Measurements from ENCODE around the gene C5orf58.
"Not testable (repeated sequence)": the region's sequence is repeated elsewhere in the genome, so short reads cannot be mapped to it uniquely, and the experiment has no call there.

C5orf58 gene

DNA sequence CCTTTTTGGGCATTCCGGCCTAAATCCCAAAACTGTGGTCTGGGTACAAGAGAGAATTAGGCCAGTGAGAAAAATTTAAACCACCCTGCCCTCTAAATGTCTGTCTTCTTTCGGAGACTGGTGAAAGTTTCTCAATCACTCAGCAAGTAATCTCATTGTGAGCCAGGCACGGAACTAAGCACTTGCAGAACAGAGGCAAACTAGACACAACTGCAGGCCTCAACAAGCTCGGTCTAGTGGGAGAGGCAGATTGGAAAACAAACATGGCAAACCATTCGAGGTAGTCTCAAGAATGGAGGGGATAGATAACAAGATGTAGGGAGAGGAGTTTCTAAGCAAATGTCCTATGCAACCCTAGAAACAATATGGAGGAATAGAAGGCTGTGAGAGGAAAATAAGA is 8.9 kb upstream of the C5orf58 start:
- no peak for DNase-seq (ENCODE audit: low read depth)

DNA sequence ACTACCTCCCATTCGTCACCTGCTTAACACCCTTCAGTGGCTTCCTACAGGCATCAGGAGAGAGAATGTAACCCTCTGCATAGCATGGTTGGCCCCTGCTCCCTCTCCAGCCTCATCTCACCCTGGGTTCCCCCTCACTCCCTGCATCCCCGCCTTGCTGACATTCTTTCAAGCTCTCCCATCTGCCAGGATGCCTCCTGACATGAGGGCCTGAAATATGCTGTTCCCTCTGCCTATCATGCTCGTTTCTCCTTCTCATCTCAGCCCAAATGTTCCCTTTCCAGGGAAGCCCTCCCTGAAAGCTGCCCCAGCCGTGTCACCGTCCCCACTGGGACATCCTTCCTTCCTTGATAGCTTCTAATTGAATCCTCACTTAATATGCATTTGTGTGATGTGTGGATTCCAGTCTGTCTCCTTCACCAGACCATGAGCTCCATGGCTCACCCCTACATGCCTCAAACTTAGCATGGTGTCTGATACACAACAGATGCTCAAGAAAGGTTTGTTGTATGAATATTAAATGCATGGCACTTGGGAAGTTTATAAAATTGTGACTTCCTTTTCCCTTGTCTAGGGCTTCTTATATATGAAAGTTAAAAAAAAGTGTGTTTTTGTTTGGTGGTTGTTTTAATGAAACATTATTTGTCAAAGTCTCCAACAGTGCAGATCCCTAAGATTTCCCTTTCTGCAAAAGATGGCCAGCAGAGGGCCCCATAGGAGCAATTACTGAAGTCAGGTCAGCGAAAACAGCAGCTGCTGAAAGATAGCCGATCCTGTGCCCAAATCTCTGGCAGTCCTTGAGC is 7.3 kb upstream of the C5orf58 start:
- peak; percentile 38 for DNase-seq (ENCODE audit: low read depth)

DNA sequence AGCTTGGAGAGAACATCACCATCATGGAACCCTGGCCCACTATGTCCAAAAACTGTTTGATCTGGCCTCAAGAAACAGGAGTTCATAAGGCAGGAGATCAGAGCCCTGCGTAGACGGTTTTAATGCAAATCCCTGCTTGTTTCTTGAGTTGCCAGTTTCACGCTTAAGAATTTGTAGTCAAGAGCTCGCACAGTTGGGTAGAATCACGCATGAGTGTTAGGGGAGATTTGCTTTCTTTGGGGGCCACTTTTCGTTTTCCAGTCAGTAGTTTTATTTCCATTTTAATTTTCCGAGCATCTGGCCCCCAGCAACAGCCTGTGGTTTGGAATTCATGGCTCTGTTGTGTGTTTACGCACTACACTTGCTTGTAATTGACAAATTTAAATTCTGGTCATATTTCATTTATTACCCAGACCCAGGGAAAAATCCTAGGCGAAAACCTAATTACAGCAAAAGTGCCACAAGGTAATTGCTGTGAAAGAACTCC is 6.6 kb upstream of the C5orf58 start:
- DNase-seq (ENCODE audit: low read depth): no peak

DNA sequence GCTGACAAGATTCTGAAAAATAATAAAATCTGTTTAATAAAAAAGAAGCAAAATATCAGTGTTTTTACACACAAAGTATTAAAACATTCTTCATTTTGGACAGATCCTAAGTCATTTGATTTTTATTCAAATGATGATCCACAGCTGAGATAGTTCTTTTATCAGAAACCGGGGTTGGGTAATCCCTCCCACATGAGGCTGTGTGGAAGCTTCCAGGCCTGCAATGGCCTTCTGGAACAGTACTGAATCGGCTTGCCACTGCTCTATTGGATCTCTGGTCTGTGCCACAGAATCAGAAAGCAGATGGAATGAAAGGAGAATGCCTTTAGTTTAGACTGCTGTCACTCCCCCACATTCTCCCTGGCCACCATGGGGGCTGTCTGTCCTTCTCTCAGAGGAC is 6.1 kb upstream of the C5orf58 start:
- DNase-seq (ENCODE audit: low read depth): no peak

DNA sequence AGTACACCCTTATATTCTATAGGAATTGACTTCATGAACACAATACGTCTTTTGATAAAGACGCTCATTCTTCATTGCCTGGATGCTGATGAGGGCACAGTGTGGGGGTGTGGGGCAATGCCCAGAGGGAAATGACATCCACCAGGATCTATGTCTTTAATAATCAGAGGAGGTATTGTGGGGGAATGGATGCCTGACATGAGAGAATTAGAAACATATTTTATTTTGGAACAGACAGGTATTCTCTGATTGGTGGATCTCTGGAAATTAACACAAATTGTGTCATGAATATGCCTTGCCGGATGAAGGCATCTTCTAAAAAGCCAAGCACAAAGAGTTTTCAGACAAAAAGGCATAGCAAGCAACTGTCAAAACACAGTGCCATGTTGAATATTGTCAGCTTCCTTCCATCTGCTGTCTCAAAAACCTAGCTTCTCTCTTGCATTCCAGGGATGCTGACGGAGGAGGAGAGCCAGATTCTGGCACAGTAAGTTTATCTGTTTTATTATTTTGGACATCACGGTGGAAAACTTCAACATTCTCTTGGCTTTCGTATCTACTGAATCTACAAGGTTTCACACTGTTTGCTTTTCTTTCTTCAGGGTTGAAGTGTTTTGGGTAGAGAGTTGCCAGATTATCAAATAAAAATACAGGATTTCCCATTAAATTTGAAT is 3.9 kb upstream of the C5orf58 start:
- no peak for DNase-seq (ENCODE audit: low read depth)

DNA sequence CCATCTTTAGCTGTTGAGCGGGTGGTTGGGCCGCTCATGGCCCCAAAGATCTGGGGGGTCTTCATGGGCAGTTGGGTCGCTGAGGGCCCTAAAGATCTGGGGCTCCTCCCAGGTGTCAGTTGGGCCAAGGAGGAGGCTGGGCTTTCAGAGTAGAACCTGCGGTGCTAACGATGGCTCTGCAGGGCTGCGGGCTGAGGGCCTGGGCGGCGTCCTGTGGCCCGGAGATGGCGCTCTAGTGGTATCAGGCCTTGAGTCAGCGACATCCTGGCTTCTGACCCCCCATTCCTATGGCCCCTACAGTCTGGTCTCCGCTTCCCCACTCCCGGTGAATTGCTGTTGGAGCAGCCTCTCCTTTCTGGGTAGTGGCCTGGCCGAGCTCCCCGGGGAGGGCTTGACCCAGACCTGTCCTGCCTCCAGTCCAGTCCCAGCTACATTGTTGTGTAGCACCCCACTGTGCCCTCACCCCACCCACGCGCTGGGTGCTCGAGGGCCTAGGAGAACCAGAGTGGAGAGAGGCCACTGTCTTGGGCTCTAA is 640 bp downstream of the C5orf58 start:
- DNase-seq (ENCODE audit: low read depth): no peak

DNA sequence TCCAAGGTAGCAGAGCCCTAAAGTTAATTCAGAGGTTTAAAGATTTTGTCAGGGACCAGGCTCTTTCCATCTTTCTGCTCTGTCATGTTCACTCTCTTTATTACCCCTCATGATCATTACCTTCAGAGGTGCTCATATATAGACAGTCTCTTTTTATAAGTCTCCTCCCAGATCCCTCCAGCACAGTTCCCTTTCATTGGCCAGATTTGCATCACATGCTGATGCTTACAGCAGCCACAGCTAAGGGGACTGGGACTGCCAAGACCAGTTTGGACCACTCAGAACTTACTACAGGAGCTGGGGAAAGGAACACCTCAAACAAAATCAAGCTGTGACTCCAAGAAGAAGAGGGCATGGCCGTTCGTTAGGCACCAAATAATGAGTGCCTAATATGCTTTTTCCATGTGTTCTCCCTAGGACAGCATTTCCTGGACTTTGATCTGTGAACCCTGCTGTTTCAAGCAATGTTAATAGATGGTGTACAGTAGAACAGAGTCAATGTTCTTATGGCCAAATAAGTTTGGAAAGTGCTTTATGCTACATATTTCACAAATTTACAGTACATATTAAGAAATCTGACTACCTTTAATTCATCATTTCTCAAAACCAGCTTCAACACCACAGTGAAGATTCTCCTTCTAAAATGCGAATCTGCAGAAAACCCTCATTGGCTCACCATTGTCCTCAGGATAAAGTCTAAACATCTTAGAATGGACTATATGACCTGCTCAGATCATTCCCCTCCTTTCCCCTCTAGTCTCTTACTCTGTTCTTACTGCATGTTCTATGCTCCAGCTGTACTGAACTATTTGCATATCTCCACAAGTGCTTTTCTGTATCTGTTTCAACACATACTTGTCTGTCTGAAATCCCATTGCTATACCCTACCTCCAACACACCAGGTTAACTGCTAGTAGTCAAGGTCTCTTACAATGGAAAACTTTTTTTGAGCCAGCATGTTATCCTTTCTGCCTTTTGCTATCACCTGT is 3.4 kb downstream of the C5orf58 start:
- no peak for DNase-seq (ENCODE audit: low read depth)

DNA sequence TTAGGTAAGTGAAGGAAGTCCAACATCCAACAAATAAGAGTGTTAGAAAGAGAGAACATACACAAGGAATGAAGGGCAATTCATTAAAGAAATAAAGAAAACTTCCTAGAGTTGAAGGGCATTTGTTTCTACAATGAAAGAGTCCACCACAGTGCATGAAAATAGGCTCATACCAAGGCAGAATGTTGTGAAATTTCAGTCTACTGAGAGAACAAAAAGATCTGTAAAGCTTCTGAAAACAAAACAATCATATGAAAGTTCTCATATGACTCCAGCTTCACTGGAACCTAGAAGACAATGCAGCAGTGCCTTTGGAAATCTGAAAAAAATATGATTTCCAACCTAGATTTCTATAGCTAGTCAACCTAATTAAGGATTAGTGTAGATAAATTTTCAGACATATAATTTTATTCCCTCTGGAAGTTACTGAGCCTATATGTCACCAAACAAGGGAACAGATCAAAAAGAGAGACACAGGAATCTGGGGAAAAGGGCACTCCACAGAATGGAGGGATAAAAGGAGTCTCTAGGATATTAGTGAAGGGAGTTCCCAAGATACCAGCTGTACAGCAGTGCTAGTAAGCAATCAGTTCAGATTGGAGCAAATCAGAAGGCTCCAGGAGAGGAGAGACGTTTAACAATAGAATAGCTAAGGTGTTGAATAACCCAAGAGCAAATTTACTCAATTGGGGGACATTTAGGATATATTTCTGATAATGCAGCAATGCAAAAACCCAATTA is 5.8 kb downstream of the C5orf58 start:
- DNase-seq (ENCODE audit: low read depth): no peak

DNA sequence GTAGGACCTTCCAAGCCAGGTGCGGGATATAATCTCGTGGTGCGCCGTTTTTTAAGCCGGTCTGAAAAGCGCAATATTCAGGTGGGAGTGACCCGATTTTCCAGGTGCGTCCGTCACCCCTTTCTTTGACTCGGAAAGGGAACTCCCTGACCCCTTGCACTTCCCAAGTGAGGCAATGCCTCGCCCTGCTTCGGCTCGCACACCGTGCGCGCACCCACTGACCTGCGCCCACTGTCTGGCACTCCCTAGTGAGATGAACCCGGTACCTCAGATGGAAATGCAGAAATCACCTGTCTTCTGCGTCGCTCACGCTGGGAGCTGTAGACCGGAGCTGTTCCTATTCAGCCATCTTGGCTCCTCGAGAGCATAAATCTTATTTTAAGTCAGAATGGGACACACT is 12.7 kb downstream of the C5orf58 start:
- not testable (repeated sequence) for DNase-seq (ENCODE audit: low read depth)

DNA sequence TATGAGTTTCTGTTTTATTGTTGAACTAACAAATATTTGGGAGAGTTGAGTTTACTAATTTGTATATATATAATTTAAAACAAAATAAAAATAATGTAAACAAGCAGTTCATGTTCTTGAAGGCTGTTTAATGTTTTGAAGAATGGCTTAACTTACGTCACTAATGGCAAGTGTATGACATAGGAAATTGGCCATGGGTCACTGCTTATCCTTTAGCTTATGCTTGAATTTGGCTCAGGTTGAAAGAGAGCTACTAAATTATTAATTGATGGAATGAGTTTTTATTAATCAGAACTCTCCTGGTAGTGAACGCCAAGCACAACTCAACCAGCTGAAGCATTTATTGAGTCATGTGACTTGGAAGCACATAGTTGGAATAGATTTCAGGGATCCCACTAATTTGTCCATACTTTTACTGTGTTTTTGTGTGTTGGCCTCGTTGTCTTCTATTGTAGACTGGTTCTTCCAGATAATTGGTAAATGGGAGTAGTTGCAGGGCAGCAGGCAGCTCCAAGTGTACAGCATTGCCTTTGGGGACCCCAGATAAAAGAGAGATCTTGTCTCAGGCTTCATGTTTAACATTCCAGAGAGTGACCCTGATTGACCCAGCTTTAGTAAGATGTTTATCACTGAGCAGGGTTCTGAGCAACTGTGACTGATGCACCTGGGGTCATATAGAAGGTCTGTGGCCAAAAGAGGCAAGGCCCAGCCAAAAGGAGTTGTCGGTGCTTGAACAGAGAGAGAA is 13.5 kb downstream of the C5orf58 start:
- no peak for DNase-seq (ENCODE audit: low read depth)

DNA sequence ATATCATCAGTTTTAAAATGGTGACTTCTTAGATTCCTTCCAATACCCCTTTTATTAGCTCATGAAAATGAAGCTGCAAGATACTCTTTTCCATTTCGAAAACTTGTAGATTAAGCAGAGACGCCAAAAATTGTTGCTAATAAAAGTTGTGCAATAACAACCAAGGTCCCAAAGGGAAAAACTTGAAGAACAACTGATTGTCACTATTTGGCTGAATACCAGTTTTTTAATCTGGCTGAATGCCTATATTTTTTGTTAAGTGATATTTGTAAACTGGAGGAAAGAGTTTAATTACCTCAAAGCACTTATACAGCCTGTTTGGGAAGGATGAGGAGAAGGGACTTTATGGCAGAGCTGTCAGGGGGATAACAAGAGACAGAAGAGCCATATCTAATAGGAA is 14.6 kb downstream of the C5orf58 start:
- DNase-seq (ENCODE audit: low read depth): no peak

DNA sequence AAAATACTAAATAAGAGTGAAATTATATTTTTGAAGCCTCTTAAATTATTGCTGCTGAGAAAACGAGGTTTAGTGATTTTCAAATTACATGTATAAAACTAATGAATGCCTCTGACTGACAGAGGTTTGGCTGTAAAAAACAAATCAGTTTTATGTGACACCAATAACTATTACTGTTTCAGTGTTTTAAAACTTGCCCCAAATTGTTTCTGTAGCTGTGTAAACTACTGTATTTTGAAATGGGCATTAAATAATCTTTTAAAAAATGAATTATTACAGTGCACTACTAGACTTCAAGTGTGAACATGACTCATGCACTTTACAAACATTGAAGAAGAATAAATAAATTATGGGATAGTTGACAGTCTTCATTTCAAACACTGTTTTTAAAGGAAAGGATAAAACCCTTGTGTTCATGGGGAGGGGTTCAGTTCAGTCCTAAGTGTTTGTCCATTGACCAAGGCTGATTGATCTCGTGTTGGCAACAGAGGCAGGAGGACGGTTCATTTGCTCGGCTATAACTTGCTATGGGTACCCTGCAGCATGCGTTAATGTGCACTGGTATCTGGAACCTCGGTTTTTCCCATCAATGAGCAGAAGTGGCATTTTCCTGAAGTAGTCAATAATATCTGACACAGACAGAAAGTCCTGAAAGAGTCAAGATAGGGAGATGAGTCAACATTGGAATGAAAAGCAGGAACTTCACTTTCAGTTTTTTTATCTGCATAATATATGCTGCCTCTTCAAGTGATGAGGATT is 15.6 kb downstream of the C5orf58 start:
- no peak for DNase-seq (ENCODE audit: low read depth)

DNA sequence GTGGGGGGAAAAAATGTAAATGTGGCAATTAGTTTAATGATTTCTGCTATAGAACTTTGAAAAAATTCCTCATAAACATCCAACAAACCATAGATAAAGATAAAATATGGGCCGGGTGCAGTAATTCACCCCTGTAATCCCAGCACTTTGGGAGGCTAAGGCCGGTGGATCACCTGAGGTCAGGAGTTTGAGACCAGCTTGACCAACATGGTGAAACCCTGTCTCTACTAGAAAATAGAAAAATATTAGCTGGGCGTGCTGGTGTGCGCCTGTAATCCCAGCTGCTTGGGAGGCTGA is 16.1 kb downstream of the C5orf58 start:
- DNase-seq (ENCODE audit: low read depth): not testable (repeated sequence)

DNA sequence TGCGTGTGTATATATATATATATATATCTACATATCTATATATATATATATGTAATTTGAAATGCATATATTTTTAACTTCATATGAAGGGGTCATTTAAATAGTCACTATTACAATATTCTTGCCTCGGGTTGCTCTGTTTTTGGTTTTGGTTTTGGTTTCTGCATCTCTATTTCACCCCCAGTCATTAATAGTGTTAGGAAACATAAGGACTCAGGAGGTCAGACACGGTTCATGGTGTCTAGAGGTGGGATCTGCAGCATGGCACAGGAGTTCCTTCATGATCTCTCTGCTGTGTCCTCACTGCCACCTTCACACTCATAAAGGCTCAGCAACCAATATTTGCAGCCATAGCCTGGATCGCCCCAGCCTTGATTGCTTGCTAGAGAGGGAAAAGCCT is 16.6 kb downstream of the C5orf58 start:
- no peak for DNase-seq (ENCODE audit: low read depth)

DNA sequence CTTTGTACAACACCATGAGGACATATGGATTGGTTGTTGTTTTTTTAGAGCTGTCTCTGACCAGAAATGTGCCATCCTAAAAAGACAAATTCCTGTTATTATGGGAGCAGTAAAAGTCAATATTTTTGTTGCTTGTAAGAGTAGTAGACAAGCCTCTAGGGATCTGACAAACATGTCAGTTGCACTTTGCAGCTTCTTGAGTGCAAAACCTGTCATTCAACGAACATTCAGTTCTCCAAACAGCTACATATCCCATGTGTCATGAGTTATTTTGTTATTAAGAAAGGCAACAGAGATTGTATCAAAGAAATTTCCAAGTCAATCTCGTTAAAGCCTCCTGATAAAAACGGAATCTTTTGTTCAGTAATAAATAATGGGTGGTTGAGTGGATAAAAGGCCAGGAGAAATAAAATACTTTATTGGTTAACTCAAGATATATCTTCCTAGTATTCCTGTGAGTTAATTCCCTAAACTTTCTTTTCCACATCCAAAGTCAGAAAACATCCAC is 18.1 kb downstream of the C5orf58 start:
- no peak for DNase-seq (ENCODE audit: low read depth)

DNA sequence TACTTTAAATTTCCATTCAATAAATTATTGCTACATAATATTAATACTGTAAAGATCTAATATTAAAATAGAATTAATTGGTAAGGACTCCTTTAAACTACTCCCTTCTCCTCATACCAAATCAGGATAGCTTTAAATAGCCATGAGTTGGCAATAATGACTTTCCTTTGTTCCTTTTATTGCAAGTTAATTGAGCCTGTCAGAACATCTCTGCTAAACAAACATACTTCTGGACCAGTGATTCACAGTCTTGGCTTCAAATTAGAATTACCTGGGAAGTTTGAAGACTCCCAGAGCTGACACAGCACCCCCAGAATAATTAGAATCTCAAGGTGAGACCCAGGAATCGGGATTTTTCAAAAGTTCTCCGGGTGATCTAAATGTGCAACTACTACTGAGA is 18.7 kb downstream of the C5orf58 start:
- no peak for DNase-seq (ENCODE audit: low read depth)

DNA sequence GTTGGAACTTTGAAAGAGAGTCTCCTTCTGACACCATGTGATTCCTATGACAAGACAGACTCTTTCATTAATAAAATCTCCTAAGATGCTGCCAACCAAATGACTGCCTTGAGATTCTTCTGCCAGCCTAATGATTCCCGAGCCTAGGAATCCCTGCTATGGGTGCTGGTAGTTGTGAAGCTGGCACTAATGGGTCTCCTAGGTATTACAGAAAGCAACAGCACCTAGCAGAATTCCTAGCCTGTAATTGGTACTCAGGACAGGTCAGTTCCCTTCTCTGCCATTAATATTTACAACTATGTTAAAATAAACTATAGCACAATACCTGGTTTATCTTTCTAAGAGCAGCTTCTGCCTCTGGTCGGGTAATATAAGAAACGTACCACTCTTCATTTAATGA is 19.3 kb downstream of the C5orf58 start:
- DNase-seq (ENCODE audit: low read depth): no peak

DNA sequence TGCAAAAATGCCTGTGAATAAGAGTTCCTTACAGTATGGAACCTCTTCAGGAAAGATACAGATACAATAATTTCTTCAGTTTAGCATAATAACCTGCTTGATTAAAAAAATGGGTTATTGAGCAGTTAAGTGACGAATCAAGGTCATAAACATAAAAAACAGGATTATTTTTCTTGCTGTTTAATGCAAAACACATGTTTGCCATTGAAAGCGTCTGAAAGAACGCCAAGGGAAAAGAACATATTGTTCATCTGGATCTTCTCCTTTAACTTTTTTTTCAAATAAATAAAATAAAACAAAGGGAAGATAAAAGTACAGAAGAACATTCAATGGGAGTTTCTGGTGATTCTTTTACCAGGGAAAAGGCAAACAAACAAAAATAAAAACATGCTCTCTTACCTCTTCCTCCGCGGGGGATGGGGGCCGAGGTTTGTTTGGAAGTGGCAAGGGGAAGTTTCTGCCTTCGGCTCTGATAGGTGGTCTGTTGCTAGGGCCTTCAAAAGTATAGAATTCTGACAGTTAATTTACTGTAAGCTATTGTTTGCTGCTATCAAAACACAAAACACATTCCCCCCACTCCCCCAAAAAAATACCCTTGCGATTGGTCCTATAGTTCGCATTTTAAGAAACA is 20.1 kb downstream of the C5orf58 start:
- no peak for DNase-seq (ENCODE audit: low read depth)

DNA sequence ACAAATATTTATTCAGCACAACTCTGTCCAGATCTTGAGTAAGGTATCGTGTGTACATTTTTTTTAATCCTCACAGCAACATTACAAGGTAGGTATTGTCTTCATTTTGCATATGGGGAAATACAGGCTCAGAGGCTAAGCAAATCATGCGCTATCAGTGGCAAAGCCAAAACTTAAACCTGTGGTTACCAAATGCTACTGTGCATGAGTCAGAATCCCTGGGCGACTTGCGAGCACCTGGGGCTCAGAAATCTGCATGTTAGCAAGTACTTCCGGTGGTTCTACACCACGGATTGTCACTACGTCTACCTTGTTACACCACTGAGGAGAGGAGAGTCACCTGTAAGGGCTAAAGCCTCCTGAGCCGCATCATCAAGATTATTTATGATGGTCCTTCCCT is 21.3 kb downstream of the C5orf58 start:
- no peak for DNase-seq (ENCODE audit: low read depth)

Data from GM04504 (cell line).